ENCODE results near the gene PRDM16.

The PRDM16 gene

GRCh38 chr1:3294450-3294849 is 225.4 kb downstream of the PRDM16 start:
- Histone ChIP-seq H3K9ac (ENCODE audit: low read depth in 1 of 2, low read length in 2 of 2) (no peak overlapping the region), H3K9me3 (ENCODE audit: control insufficient read depth in 2 of 2, low read length in 2 of 2) (no peaks in the 10 kb centered on the region), H3K27ac (ENCODE audit: low read depth in 2 of 2, low read length in 2 of 2) (no peak overlapping the region), H3K27me3 (ENCODE audit: control insufficient read depth in 2 of 2, insufficient read depth in 2 of 2, low read length in 2 of 2) (peaks cover 0 to 4% of the 10 kb centered on the region in 2 donors), H3K36me3 (ENCODE audit: control insufficient read depth in 2 of 2, insufficient read depth in 2 of 2, low read length in 2 of 2) (no peaks in the 10 kb centered on the region), H3K4me3 (ENCODE audit: low read length in 2 of 2) (no peak overlapping the region), H3K4me1 (ENCODE audit: control insufficient read depth in 2 of 2, insufficient read depth in 2 of 2, low read length in 2 of 2) (no peaks in the 10 kb centered on the region)

GRCh38 chr1:3295846-3296245 is 226.8 kb downstream of the PRDM16 start:
- Histone ChIP-seq H3K4me1 (ENCODE audit: control insufficient read depth in 2 of 2, insufficient read depth in 2 of 2, low read length in 2 of 2) (no peaks in the 10 kb centered on the region), H3K4me3 (ENCODE audit: low read length in 2 of 2) (no peak overlapping the region), H3K27me3 (ENCODE audit: control insufficient read depth in 2 of 2, insufficient read depth in 2 of 2, low read length in 2 of 2) (peaks cover 0 to 4% of the 10 kb centered on the region in 2 donors), H3K27ac (ENCODE audit: low read depth in 2 of 2, low read length in 2 of 2) (no peak overlapping the region), H3K9ac (ENCODE audit: low read depth in 1 of 2, low read length in 2 of 2) (no peak overlapping the region), H3K36me3 (ENCODE audit: control insufficient read depth in 2 of 2, insufficient read depth in 2 of 2, low read length in 2 of 2) (no peaks in the 10 kb centered on the region), H3K9me3 (ENCODE audit: control insufficient read depth in 2 of 2, low read length in 2 of 2) (no peaks in the 10 kb centered on the region)

- Histone ChIP-seq H3K4me3 (ENCODE audit: low read length in 2 of 2) (no peak overlapping the region), H3K9ac (ENCODE audit: low read depth in 1 of 2, low read length in 2 of 2) (no peak overlapping the region), H3K4me1 (ENCODE audit: control insufficient read depth in 2 of 2, insufficient read depth in 2 of 2, low read length in 2 of 2) (no peaks in the 10 kb centered on the region), H3K27ac (ENCODE audit: low read depth in 2 of 2, low read length in 2 of 2) (no peak overlapping the region), H3K36me3 (ENCODE audit: control insufficient read depth in 2 of 2, insufficient read depth in 2 of 2, low read length in 2 of 2) (no peaks in the 10 kb centered on the region), H3K27me3 (ENCODE audit: control insufficient read depth in 2 of 2, insufficient read depth in 2 of 2, low read length in 2 of 2) (peaks cover 0 to 4% of the 10 kb centered on the region in 2 donors), H3K9me3 (ENCODE audit: control insufficient read depth in 2 of 2, low read length in 2 of 2) (no peaks in the 10 kb centered on the region)
Observed at GRCh38 chr1:3296326-3296725, 227.3 kb downstream of the PRDM16 start.

DNA sequence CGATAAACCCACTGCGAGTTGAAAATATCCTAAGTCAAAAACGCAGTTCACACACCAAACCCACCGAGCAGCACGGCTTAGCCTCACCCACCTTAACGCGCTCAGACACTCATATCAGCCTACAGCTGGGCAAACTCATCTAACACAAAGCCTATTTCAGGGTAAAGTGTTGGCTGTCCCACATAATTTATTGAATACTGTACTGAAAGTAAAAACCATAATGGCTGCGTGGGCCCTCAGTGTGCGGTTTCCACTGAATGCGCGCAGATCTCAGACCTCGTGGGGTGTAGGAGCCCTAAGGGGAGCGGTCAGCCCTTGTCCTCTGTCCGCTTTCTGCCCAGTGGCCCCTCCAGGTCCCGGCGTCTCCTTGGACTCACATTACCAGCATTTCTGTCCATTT is 227.8 kb downstream of the PRDM16 start:
- Histone ChIP-seq H3K27me3 (ENCODE audit: control insufficient read depth in 2 of 2, insufficient read depth in 2 of 2, low read length in 2 of 2) (peaks cover 0 to 4% of the 10 kb centered on the region in 2 donors), H3K4me3 (ENCODE audit: low read length in 2 of 2) (no peak overlapping the region), H3K9me3 (ENCODE audit: control insufficient read depth in 2 of 2, low read length in 2 of 2) (no peaks in the 10 kb centered on the region), H3K4me1 (ENCODE audit: control insufficient read depth in 2 of 2, insufficient read depth in 2 of 2, low read length in 2 of 2) (no peaks in the 10 kb centered on the region), H3K9ac (ENCODE audit: low read depth in 1 of 2, low read length in 2 of 2) (no peak overlapping the region), H3K27ac (ENCODE audit: low read depth in 2 of 2, low read length in 2 of 2) (no peak overlapping the region), H3K36me3 (ENCODE audit: control insufficient read depth in 2 of 2, insufficient read depth in 2 of 2, low read length in 2 of 2) (no peaks in the 10 kb centered on the region)

DNA sequence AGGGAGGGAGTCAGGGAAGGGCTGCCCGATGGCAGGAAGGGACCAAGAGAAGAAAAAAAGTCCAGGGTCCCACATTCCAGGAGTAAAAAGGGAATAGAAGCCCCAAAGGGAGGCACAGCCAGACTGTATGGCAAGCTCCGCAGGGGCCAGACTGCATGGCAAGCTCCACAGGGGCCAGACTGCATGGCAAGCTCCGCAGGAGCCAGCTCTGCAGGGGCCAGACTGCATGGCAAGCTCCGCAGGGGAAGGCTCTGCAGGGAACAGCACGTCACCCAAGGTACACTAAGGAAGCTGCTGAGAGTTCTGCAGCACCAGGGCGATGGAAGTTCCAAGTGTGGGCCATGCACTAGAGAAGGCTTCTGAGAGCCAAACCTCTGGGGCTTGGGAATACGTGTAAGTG is 228.8 kb downstream of the PRDM16 start:
- Histone ChIP-seq H3K9ac (ENCODE audit: low read depth in 1 of 2, low read length in 2 of 2) (no peak overlapping the region), H3K27me3 (ENCODE audit: control insufficient read depth in 2 of 2, insufficient read depth in 2 of 2, low read length in 2 of 2) (peaks cover 0 to 4% of the 10 kb centered on the region in 2 donors), H3K27ac (ENCODE audit: low read depth in 2 of 2, low read length in 2 of 2) (no peak overlapping the region), H3K9me3 (ENCODE audit: control insufficient read depth in 2 of 2, low read length in 2 of 2) (no peaks in the 10 kb centered on the region), H3K4me3 (ENCODE audit: low read length in 2 of 2) (no peak overlapping the region), H3K36me3 (ENCODE audit: control insufficient read depth in 2 of 2, insufficient read depth in 2 of 2, low read length in 2 of 2) (no peaks in the 10 kb centered on the region), H3K4me1 (ENCODE audit: control insufficient read depth in 2 of 2, insufficient read depth in 2 of 2, low read length in 2 of 2) (no peaks in the 10 kb centered on the region)

GRCh38 chr1:3298197-3298596 is 229.2 kb downstream of the PRDM16 start:
- H3K9me3 ChIP-seq (ENCODE audit: control insufficient read depth in 2 of 2, low read length in 2 of 2), result no peaks in the 10 kb centered on the region
- H3K36me3 ChIP-seq (ENCODE audit: control insufficient read depth in 2 of 2, insufficient read depth in 2 of 2, low read length in 2 of 2), result no peaks in the 10 kb centered on the region
- H3K27me3 ChIP-seq (ENCODE audit: control insufficient read depth in 2 of 2, insufficient read depth in 2 of 2, low read length in 2 of 2), result peaks cover 0 to 2% of the 10 kb centered on the region in 2 donors
- no peak overlapping the region for H3K9ac ChIP-seq (ENCODE audit: low read depth in 1 of 2, low read length in 2 of 2)
- no peaks in the 10 kb centered on the region for H3K4me1 ChIP-seq (ENCODE audit: control insufficient read depth in 2 of 2, insufficient read depth in 2 of 2, low read length in 2 of 2)
- H3K27ac ChIP-seq (ENCODE audit: low read depth in 2 of 2, low read length in 2 of 2), result no peak overlapping the region
- H3K4me3 ChIP-seq (ENCODE audit: low read length in 2 of 2), result no peak overlapping the region

DNA sequence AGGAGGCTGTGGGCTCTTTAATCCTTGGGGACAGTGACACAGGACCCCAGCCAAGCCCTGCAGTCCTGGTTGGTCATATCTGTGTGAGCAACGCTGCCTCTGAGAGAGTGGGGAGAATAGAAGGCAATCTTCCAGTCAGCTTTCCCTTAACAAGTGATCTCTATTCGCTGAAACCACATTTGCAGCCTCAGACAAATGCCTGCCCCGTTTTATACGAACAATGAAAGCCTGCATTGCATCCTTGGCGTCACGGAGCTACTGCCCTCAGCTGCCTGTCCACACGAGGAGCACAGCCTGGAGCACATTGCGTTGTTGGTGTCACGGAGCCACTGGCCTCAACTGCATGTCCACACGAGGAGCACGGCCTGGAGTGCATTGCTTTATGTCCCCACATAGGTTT is 235.2 kb downstream of the PRDM16 start:
- Histone ChIP-seq H3K27me3 (ENCODE audit: control insufficient read depth in 2 of 2, insufficient read depth in 2 of 2, low read length in 2 of 2) (no peaks in the 10 kb centered on the region), H3K4me3 (ENCODE audit: low read length in 2 of 2) (no peak overlapping the region), H3K27ac (ENCODE audit: low read depth in 2 of 2, low read length in 2 of 2) (no peak overlapping the region), H3K4me1 (ENCODE audit: control insufficient read depth in 2 of 2, insufficient read depth in 2 of 2, low read length in 2 of 2) (no peaks in the 10 kb centered on the region), H3K9me3 (ENCODE audit: control insufficient read depth in 2 of 2, low read length in 2 of 2) (no peaks in the 10 kb centered on the region), H3K36me3 (ENCODE audit: control insufficient read depth in 2 of 2, insufficient read depth in 2 of 2, low read length in 2 of 2) (no peaks in the 10 kb centered on the region), H3K9ac (ENCODE audit: low read depth in 1 of 2, low read length in 2 of 2) (no peak overlapping the region)

DNA sequence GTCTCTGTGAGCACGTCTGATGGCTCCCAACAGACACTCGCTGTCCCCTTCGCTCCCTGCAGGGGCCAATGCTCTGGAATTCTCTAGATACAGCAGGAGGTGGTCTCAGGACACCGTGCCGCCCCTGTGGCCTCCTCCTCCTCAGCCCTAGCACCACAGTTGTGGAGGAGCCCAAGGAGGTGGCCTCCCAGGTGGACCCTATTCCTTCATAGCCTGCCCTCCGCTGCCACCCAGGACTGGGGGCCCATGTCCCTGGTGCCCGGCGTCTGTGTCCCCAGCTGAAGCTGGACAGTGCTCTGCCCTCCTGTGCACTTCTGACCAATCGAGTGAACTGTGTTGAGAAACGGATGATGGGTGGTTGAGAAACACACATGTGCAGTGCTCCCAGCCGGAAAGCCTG is 235.7 kb downstream of the PRDM16 start:
- Histone ChIP-seq H3K4me1 (ENCODE audit: control insufficient read depth in 2 of 2, insufficient read depth in 2 of 2, low read length in 2 of 2) (no peaks in the 10 kb centered on the region), H3K36me3 (ENCODE audit: control insufficient read depth in 2 of 2, insufficient read depth in 2 of 2, low read length in 2 of 2) (no peaks in the 10 kb centered on the region), H3K4me3 (ENCODE audit: low read length in 2 of 2) (no peak overlapping the region), H3K27ac (ENCODE audit: low read depth in 2 of 2, low read length in 2 of 2) (no peak overlapping the region), H3K9ac (ENCODE audit: low read depth in 1 of 2, low read length in 2 of 2) (no peak overlapping the region), H3K9me3 (ENCODE audit: control insufficient read depth in 2 of 2, low read length in 2 of 2) (no peaks in the 10 kb centered on the region), H3K27me3 (ENCODE audit: control insufficient read depth in 2 of 2, insufficient read depth in 2 of 2, low read length in 2 of 2) (no peaks in the 10 kb centered on the region)

DNA sequence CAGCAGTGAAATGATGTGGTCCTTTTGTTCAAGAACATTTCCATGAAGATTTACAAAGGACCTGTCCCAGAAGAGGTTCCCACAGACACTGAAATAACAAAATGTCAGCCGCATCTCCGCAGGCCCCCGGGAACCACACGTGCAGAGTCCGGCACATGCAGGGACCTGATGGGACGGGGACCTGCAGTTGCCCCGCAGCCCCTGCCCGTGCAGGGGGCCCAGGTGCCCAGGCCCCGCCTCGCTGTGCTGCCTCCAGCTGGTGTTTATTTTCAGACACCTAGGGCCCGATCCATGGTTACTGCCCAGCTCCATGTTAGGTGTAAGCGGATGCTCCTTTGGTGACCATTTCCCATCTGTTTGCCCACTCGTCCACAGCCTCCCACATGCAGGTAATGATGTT is 236.2 kb downstream of the PRDM16 start:
- no peak overlapping the region for H3K27ac ChIP-seq (ENCODE audit: low read depth in 2 of 2, low read length in 2 of 2)
- no peaks in the 10 kb centered on the region for H3K36me3 ChIP-seq (ENCODE audit: control insufficient read depth in 2 of 2, insufficient read depth in 2 of 2, low read length in 2 of 2)
- no peaks in the 10 kb centered on the region for H3K4me1 ChIP-seq (ENCODE audit: control insufficient read depth in 2 of 2, insufficient read depth in 2 of 2, low read length in 2 of 2)
- no peaks in the 10 kb centered on the region for H3K9me3 ChIP-seq (ENCODE audit: control insufficient read depth in 2 of 2, low read length in 2 of 2)
- H3K27me3 ChIP-seq (ENCODE audit: control insufficient read depth in 2 of 2, insufficient read depth in 2 of 2, low read length in 2 of 2), result no peaks in the 10 kb centered on the region
- no peak overlapping the region for H3K9ac ChIP-seq (ENCODE audit: low read depth in 1 of 2, low read length in 2 of 2)
- H3K4me3 ChIP-seq (ENCODE audit: low read length in 2 of 2), result no peak overlapping the region

- no peaks in the 10 kb centered on the region for H3K27me3 ChIP-seq (ENCODE audit: control insufficient read depth in 2 of 2, insufficient read depth in 2 of 2, low read length in 2 of 2)
- no peak overlapping the region for H3K27ac ChIP-seq (ENCODE audit: low read depth in 2 of 2, low read length in 2 of 2)
- H3K4me1 ChIP-seq (ENCODE audit: control insufficient read depth in 2 of 2, insufficient read depth in 2 of 2, low read length in 2 of 2), result no peaks in the 10 kb centered on the region
Observed at GRCh38 chr1:3306583-3307291, 237.7 kb downstream of the PRDM16 start.

More at GRCh38 chr1:3306583-3307291, 237.7 kb downstream of the PRDM16 start:
- Histone ChIP-seq H3K9me3 (ENCODE audit: control insufficient read depth in 2 of 2, low read length in 2 of 2) (no peaks in the 10 kb centered on the region), H3K4me3 (ENCODE audit: low read length in 2 of 2) (no peak overlapping the region), H3K36me3 (ENCODE audit: control insufficient read depth in 2 of 2, insufficient read depth in 2 of 2, low read length in 2 of 2) (no peaks in the 10 kb centered on the region), H3K9ac (ENCODE audit: low read depth in 1 of 2, low read length in 2 of 2) (no peak overlapping the region)

All from mucosa of rectum (tissue), 2 donors.